ENCODE data around the gene RFX3.

- no peak for TF ChIP-seq CTCF (IDR thresholded peaks at IDR 0.05)
- no peak for TF ChIP-seq POLR2A (IDR thresholded peaks at IDR 0.05)
These were observed 45.7 kb upstream of the RFX3 start for GRCh38 chr9:3571500-3571899.
